ENCODE results near the gene ITGB5.

ITGB5 gene

DNA sequence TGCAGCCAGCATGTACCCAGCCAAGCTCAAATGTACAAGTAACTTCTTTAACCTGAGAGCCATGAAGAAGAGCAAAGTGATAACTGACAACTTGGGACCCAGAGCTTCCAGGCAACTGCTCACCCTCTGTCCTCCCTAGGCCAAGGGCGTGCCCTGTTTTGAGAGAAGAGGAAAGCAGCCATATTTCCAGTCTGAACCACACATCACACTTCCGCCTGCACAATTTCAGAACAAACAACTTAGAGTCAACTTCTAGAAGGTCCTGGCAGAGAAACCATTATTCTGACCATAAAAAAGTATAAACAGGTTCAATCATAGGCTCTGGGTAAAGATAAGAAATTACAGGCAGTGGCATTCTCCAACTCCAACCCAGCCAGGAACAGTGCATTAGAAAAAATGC is 50.1 kb downstream of the ITGB5 start:
- no peak overlapping the region for H3K4me3 ChIP-seq (ENCODE audit: severe bottlenecking)
- H3K27me3 ChIP-seq (ENCODE audit: insufficient read depth, poor library complexity, severe bottlenecking), result no peaks in the 10 kb centered on the region
- H3K9me3 ChIP-seq (ENCODE audit: severe bottlenecking), result no peaks in the 10 kb centered on the region
- H3K36me3 ChIP-seq (ENCODE audit: low read depth), result peaks cover 31% of the 10 kb centered on the region
- no peak for ATAC-seq (ENCODE audit: low read depth)
- H3K27ac ChIP-seq (ENCODE audit: poor library complexity, severe bottlenecking), result peak overlapping the region; percentile 81
- peaks cover 41% of the 10 kb centered on the region for H3K4me1 ChIP-seq (ENCODE audit: insufficient read depth, poor library complexity, severe bottlenecking)
- TF ChIP-seq CTCF (IDR thresholded peaks at IDR 0.05; ENCODE audit: poor library complexity, severe bottlenecking), result no peak
- no peak for DNase-seq (ENCODE audit: low spot score)

- ATAC-seq (ENCODE audit: low read depth), result no peak
- no peak overlapping the region for H3K4me3 ChIP-seq (ENCODE audit: severe bottlenecking)
- H3K27me3 ChIP-seq (ENCODE audit: insufficient read depth, poor library complexity, severe bottlenecking), result no peaks in the 10 kb centered on the region
- peaks cover 26% of the 10 kb centered on the region for H3K36me3 ChIP-seq (ENCODE audit: low read depth)
- H3K27ac ChIP-seq (ENCODE audit: poor library complexity, severe bottlenecking), result peak overlapping the region; percentile 81
- TF ChIP-seq CTCF (IDR thresholded peaks at IDR 0.05; ENCODE audit: poor library complexity, severe bottlenecking), result no peak
- peaks cover 41% of the 10 kb centered on the region for H3K4me1 ChIP-seq (ENCODE audit: insufficient read depth, poor library complexity, severe bottlenecking)
- H3K9me3 ChIP-seq (ENCODE audit: severe bottlenecking), result no peaks in the 10 kb centered on the region
- DNase-seq (ENCODE audit: low spot score), result no peak
Observed at GRCh38 chr3:124836448-124836847, 50.7 kb downstream of the ITGB5 start.

- H3K4me1 ChIP-seq (ENCODE audit: insufficient read depth, poor library complexity, severe bottlenecking), result peaks cover 41% of the 10 kb centered on the region
- H3K36me3 ChIP-seq (ENCODE audit: low read depth), result peaks cover 17% of the 10 kb centered on the region
Observed at GRCh38 chr3:124834723-124835718, 52.1 kb downstream of the ITGB5 start.

DNA sequence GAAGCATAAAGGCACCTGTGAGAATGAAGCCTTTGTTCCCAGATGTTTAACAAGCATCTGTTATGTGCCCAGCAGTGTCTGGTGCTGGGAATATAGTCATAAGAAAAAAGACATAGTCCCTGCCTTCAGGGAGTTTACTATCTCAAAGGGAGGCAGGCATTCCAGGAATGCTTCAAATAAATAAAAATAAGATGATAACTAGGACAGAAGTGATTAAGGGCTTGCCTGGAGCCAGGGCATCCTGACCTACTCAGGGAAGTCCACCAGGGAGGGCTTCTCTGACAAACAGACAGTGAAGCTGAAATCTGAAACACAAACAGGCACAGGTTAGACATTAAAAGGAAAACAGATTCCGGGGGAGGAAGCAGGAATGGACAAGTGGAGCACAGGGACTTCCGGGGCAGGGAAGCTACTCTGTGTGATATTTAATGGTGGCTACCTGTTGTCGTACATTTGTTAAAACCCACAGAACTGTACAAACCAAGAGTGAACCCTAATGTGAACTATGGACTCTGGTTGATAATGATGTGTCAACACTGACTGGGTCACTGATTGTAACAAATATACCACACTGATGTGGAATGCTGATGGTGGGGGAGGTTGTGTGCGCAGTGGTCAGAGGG is 53.3 kb downstream of the ITGB5 start:
- peak overlapping the region; percentile 81 for H3K27ac ChIP-seq (ENCODE audit: poor library complexity, severe bottlenecking)
- TF ChIP-seq CTCF (IDR thresholded peaks at IDR 0.05; ENCODE audit: poor library complexity, severe bottlenecking), result no peak
- H3K27me3 ChIP-seq (ENCODE audit: insufficient read depth, poor library complexity, severe bottlenecking), result no peaks in the 10 kb centered on the region
- H3K36me3 ChIP-seq (ENCODE audit: low read depth), result peaks cover 12% of the 10 kb centered on the region
- ATAC-seq (ENCODE audit: low read depth) (no peak), DNase-seq (ENCODE audit: low spot score) (no peak)
- H3K9me3 ChIP-seq (ENCODE audit: severe bottlenecking), result no peaks in the 10 kb centered on the region
- no peak overlapping the region for H3K4me3 ChIP-seq (ENCODE audit: severe bottlenecking)
- H3K4me1 ChIP-seq (ENCODE audit: insufficient read depth, poor library complexity, severe bottlenecking), result peaks cover 41% of the 10 kb centered on the region

More at GRCh38 chr3:124834723-124835718, 52.1 kb downstream of the ITGB5 start:
- no peaks in the 10 kb centered on the region for H3K27me3 ChIP-seq (ENCODE audit: insufficient read depth, poor library complexity, severe bottlenecking)
- TF ChIP-seq CTCF (IDR thresholded peaks at IDR 0.05; ENCODE audit: poor library complexity, severe bottlenecking), result no peak
- ATAC-seq (ENCODE audit: low read depth) (peak; percentile 62), DNase-seq (ENCODE audit: low spot score) (peak; percentile 75)
- H3K4me3 ChIP-seq (ENCODE audit: severe bottlenecking), result no peak overlapping the region
- H3K27ac ChIP-seq (ENCODE audit: poor library complexity, severe bottlenecking), result peak overlapping the region; percentile 81
- no peaks in the 10 kb centered on the region for H3K9me3 ChIP-seq (ENCODE audit: severe bottlenecking)
